Measurements from ENCODE around the gene AP1G2.

Gene AP1G2

GRCh38 chr14:23513005-23513817, 54.4 kb downstream of the AP1G2 start:
- DNase-seq = peak; percentile 87

- peak; percentile 11 for DNase-seq
Observed at GRCh38 chr14:23512156-23512555, 55.4 kb downstream of the AP1G2 start.
